Endothelial cell of umbilical vein (primary cell): ENCODE measurements around the gene SPATA2L. TPM values are rescaled to one million over a fixed set of nuclear protein-coding genes. Genes with fewer than 3 reads are reported as not detected.

Experiments
- BruUV-seq: library from RNA; stranded (reverse); fragments of 400-500 nt; replicated peaks from 2 replicates; lab custom pipeline; 2021; lab: Mats Ljungman, UMichigan
- CTCF ChIA-PET: fragments of 300-600, 350-600 bp; sonication (Branson Sonifier 250); formaldehyde crosslinking; loops from one replicate; lab custom pipeline; 2021; ENCODE audit warnings: antibody characterized with exemption, inconsistent platforms; lab: Charles Lee
- POLR2A ChIA-PET: fragments of 300-600, 350-600 bp; sonication (Branson Sonifier 250); formaldehyde crosslinking; loops from one replicate; lab custom pipeline; 2021; ENCODE audit warnings: antibody characterized with exemption, inconsistent platforms; lab: Charles Lee
- DNase-seq: peaks from one replicate; pipeline ENCODE4 v3.0.0-alpha.2; 2011; ENCODE audit warnings: low read depth, low spot score
- FAIRE-seq: peaks from 2 replicates; lab custom pipeline; 2011; peaks lifted over from hg19 to GRCh38; lab: Jason Lieb, UNC
- H2AFZ ChIP-seq: 2 replicates; pipeline ENCODE4 v1.6.0; 2012; ENCODE audit warnings: low read depth, low read length, control low read depth, inconsistent platforms
- H3K27ac ChIP-seq: 2 replicates; pipeline ENCODE4 v1.5.1; 2011; ENCODE audit warnings: low read depth, mild to moderate bottlenecking, control low read depth, low read length, moderate library complexity; ENCODE audit not compliant: insufficient read depth
- H3K27me3 ChIP-seq, 2 experiments: 2 replicates each; pipeline versions ENCODE4 v1.6.0 to v1.6.1; 2011; ENCODE audit warnings: low read length in 2 of 2, mixed read lengths in 1 of 2; ENCODE audit not compliant: control insufficient read depth in 2 of 2, insufficient read depth in 2 of 2
- H3K36me3 ChIP-seq, 2 experiments: 2 replicates in 1 of 2; 3 replicates in 1 of 2; pipeline ENCODE4 v1.5.1; 2011; ENCODE audit warnings: low read length in 2 of 2, mild to moderate bottlenecking in 1 of 2, moderate library complexity in 1 of 2; ENCODE audit not compliant: control insufficient read depth in 2 of 2, insufficient read depth in 2 of 2; ENCODE audit errors: extremely low read depth in 1 of 2
- H3K4me1 ChIP-seq: 3 replicates; pipeline ENCODE4 v1.5.1; 2011; ENCODE audit warnings: mild to moderate bottlenecking, low read length; ENCODE audit not compliant: control insufficient read depth, insufficient read depth; ENCODE audit errors: extremely low read depth
- H3K4me2 ChIP-seq: 2 replicates; pipeline ENCODE4 v1.6.1; 2011; ENCODE audit warnings: low read length, control low read depth, mixed read lengths; ENCODE audit not compliant: insufficient read depth
- H3K4me3 ChIP-seq, 3 experiments: fragments of 200-600 bp in 1 of 3; sonication (generic), shearing (Covaris generic) in 1 of 3; replicated peaks in 1 of 3; 2 replicates each; pipeline ENCODE4 v1.5.1; 2011 to 2016; ENCODE audit warnings: control low read depth in 3 of 3, low read length in 3 of 3, mild to moderate bottlenecking in 2 of 3, inconsistent platforms in 1 of 3, low read depth in 1 of 3, moderate library complexity in 1 of 3; ENCODE audit not compliant: insufficient read depth in 1 of 3
- H3K79me2 ChIP-seq: 2 replicates; pipeline ENCODE4 v1.6.0; 2012; ENCODE audit warnings: low read length, inconsistent platforms; ENCODE audit not compliant: control insufficient read depth, insufficient read depth
- H3K9ac ChIP-seq: replicated peaks from 2 replicates; pipeline ENCODE3; 2011; ENCODE audit warnings: low read length, control low read depth; ENCODE audit not compliant: insufficient read depth; ENCODE audit errors: extremely low read depth
- H3K9me1 ChIP-seq: replicated peaks from 3 replicates; pipeline ENCODE4 v1.6.0; 2011; ENCODE audit warnings: mild to moderate bottlenecking, low read length; ENCODE audit not compliant: control insufficient read depth, insufficient read depth; ENCODE audit errors: extremely low read depth
- H3K9me3 ChIP-seq: replicated peaks from 2 replicates; pipeline ENCODE4 v1.5.1; 2012; ENCODE audit warnings: low read length, inconsistent platforms; ENCODE audit not compliant: control insufficient read depth, insufficient read depth
- H4K20me1 ChIP-seq: replicated peaks from 2 replicates; pipeline ENCODE3; 2011; ENCODE audit warnings: mild to moderate bottlenecking, low read length; ENCODE audit not compliant: control insufficient read depth, insufficient read depth; ENCODE audit errors: extremely low read depth
- CTCF ChIP-seq, 2 donors: IDR thresholded peaks; 1 replicate in 1 of 2; 2 replicates in 1 of 2; pipeline ENCODE4 v1.5.1; 2011; ENCODE audit warnings: low read length in 2 of 2, mild to moderate bottlenecking in 2 of 2, moderate library complexity in 2 of 2, control low read depth in 1 of 2, inconsistent platforms in 1 of 2, low read depth in 1 of 2; ENCODE audit not compliant: insufficient read depth in 1 of 2; ENCODE audit errors: extremely low read depth in 1 of 2
- EZH2 ChIP-seq: IDR thresholded peaks from 2 replicates; pipeline ENCODE4 v1.6.1; 2012; ENCODE audit warnings: borderline replicate concordance, low read depth, mild to moderate bottlenecking, moderate library complexity, low read length, inconsistent platforms; ENCODE audit not compliant: severe bottlenecking
- FOS ChIP-seq: IDR thresholded peaks from 2 replicates; pipeline ENCODE4 v1.6.1; 2011; ENCODE audit warnings: mild to moderate bottlenecking, low read length, moderate library complexity, borderline replicate concordance; ENCODE audit not compliant: insufficient read depth
- GATA2 ChIP-seq: IDR thresholded peaks from 2 replicates; pipeline ENCODE4 v1.7.0; 2011; ENCODE audit warnings: low read depth, mild to moderate bottlenecking, moderate library complexity, mixed read lengths, low read length; ENCODE audit not compliant: insufficient read length, insufficient read depth
- JUN ChIP-seq: IDR thresholded peaks from 2 replicates; pipeline ENCODE4 v1.6.1; 2011; ENCODE audit warnings: borderline replicate concordance, low read depth; ENCODE audit not compliant: insufficient read length, insufficient read depth
- MAX ChIP-seq: IDR thresholded peaks from 2 replicates; pipeline ENCODE4 v1.6.1; 2011; ENCODE audit not compliant: insufficient read depth, insufficient read length
- MYC ChIP-seq: IDR thresholded peaks from one replicate; pipeline ENCODE4 v1.6.1; 2011; ENCODE audit warnings: mild to moderate bottlenecking, low read depth, low read length
- POLR2A ChIP-seq: IDR thresholded peaks from 2 replicates; pipeline ENCODE4 v1.6.1; 2012; ENCODE audit warnings: low read depth, mild to moderate bottlenecking, control low read depth, low read length
- POLR2AphosphoS5 ChIP-seq: IDR thresholded peaks from 2 replicates; pipeline ENCODE4 v1.6.1; 2012; ENCODE audit warnings: low read depth, mild to moderate bottlenecking, control low read depth, low read length, moderate library complexity; ENCODE audit not compliant: insufficient read depth
- dilution Hi-C: fragments of 300-500 bp; cut with MboI; formaldehyde crosslinking; loops from one replicate; pipeline ENCODE4 v1.15.0; 2019; ENCODE audit warnings: low sequenced_read_pairs; ENCODE audit not compliant: extremely low pct_ligation_motif_present
- intact Hi-C: fragments of 100-400 bp; cut with micrococcal nuclease; formaldehyde crosslinking; loops from one replicate; pipeline ENCODE4 v1.10.0; 2022
- polyA plus RNA-seq, 4 experiments: library from polyadenylated mRNA; depleted of rRNA in 3 of 4; stranded (reverse) in 3 of 4; unstranded in 1 of 4; fragments of >200 nt; gene quantifications; 2 replicates each; pipeline versions ENCODE4 v1.2.1 to v1.2.3, GENCODE V29; 2011 to 2012; ENCODE audit warnings: missing spikeins in 1 of 4
- total RNA-seq: library from RNA; stranded (reverse); gene quantifications from 2 replicates; pipeline ENCODE4 v1.2.3, GENCODE V29; 2021

SPATA2L gene
- total and polyA plus RNA-seq, 2 donors (not counting 3 experiments of a cell fraction or from before 2014, with no cell fraction given) = 7.3 to 7.4 TPM

- H3K27ac ChIP-seq = no peak overlapping the region
- H3K4me1 ChIP-seq = peaks cover 9% of the 10 kb centered on the region
- H4K20me1 ChIP-seq = no peaks in the 10 kb centered on the region
- H3K36me3 ChIP-seq = no peaks in the 10 kb centered on the region
- dilution Hi-C loops = no loop called here
- TF ChIP-seq GATA2 = no peak
- no peak for TF ChIP-seq EZH2
- TF ChIP-seq POLR2A = no peak
- no peak for TF ChIP-seq POLR2AphosphoS5
- no peak for TF ChIP-seq CTCF (IDR thresholded peaks at IDR 0.05; ENCODE audit: extremely low read depth in 1 of 2, insufficient read depth in 1 of 2, low read depth in 1 of 2, low read length in 2 of 2)
- H3K27me3 ChIP-seq = no peaks in the 10 kb centered on the region
- intact Hi-C loops = no loop called here
- no peaks in the 10 kb centered on the region for H3K9me1 ChIP-seq
- FAIRE-seq (no peak), DNase-seq (no peak)
- no peak overlapping the region for H3K4me2 ChIP-seq
- CTCF ChIA-PET = interaction anchor here (1.3 to 6.4 kb wide), 3 partner anchors 8 to 210 kb away, joined by 3 to 90 read pairs (median 13); partner anchors contain the start of gene MC1R
- H3K9ac ChIP-seq = no peak overlapping the region
- H3K4me3 ChIP-seq = no peak overlapping the region
- H3K79me2 ChIP-seq = peaks cover 12% of the 10 kb centered on the region
- POLR2A ChIA-PET = interaction anchor here (0.5 kb wide), 1 partner anchor 20 kb away, joined by 3 read pairs; no protein-coding TSS in a partner anchor
- H2AFZ ChIP-seq = no peak overlapping the region
- BruUV-seq = no TSS peak
- no peaks in the 10 kb centered on the region for H3K9me3 ChIP-seq
These were observed 7.0 kb upstream of the SPATA2L start for GRCh38 chr16:89708481-89708931.

- H3K27me3 ChIP-seq = no peaks in the 10 kb centered on the region
- no peak for TF ChIP-seq FOS
- TF ChIP-seq MYC = no peak
- no peak for TF ChIP-seq POLR2A
- TF ChIP-seq CTCF (IDR thresholded peaks at IDR 0.05; ENCODE audit: extremely low read depth in 1 of 2, insufficient read depth in 1 of 2, low read depth in 1 of 2, low read length in 2 of 2) = no peak
- TF ChIP-seq MAX = no peak
- no peak for TF ChIP-seq EZH2
- no peak for TF ChIP-seq JUN
- TF ChIP-seq GATA2 = no peak
- no peak for TF ChIP-seq POLR2AphosphoS5
- H3K9ac ChIP-seq = no peak overlapping the region
- CTCF ChIA-PET = interaction anchor here (6.1 to 6.4 kb wide), 2 partner anchors 85 to 153 kb away, joined by 90 to 119 read pairs; no protein-coding TSS in a partner anchor
- H3K79me2 ChIP-seq = peaks cover 9% of the 10 kb centered on the region
- H2AFZ ChIP-seq = no peak overlapping the region
- no peaks in the 10 kb centered on the region for H4K20me1 ChIP-seq
- BruUV-seq = no TSS peak
- no peak overlapping the region for H3K27ac ChIP-seq
- intact Hi-C loops (loop anchor here (2.0 kb wide), 1 partner anchor 13 kb away; the partner anchor contains the start of genes VPS9D1 and ZNF276), dilution Hi-C loops (no loop called here)
- no peaks in the 10 kb centered on the region for H3K9me3 ChIP-seq
- no peaks in the 10 kb centered on the region for H3K9me1 ChIP-seq
- peaks cover 6% of the 10 kb centered on the region for H3K4me1 ChIP-seq
- FAIRE-seq (no peak), DNase-seq (no peak)
- H3K4me3 ChIP-seq = no peak overlapping the region
- POLR2A ChIA-PET = no interaction called here
- H3K4me2 ChIP-seq = no peak overlapping the region
- H3K36me3 ChIP-seq = no peaks in the 10 kb centered on the region
These were observed 6.2 kb upstream of the SPATA2L start for GRCh38 chr16:89707695-89708094.
